HL-60 (cell line): ENCODE measurements around the gene NIP7.
"Not testable (repeated sequence)": the region's sequence is repeated elsewhere in the genome, so short reads cannot be mapped to it uniquely, and the experiment has no call there.

ENCODE experiments used
- DNase-seq, 2 experiments: peaks; one replicate each; pipeline ENCODE4 v3.0.0-alpha.2; 2010 to 2020; ENCODE audit warnings: low read depth in 1 of 2, low spot score in 1 of 2
- H3K27ac ChIP-seq: fragments of 250-450 bp; sonication (Bioruptor Pico); replicated peaks from 2 replicates; pipeline ENCODE4 v1.5.1; 2020; ENCODE audit warnings: mild to moderate bottlenecking, moderate library complexity
- H3K27me3 ChIP-seq: fragments of 250-450 bp; sonication (Bioruptor Pico); 2 replicates; pipeline ENCODE4 v1.5.1; 2021; ENCODE audit warnings: mild to moderate bottlenecking, moderate library complexity; ENCODE audit not compliant: insufficient read depth, poor library complexity, severe bottlenecking
- H3K4me3 ChIP-seq: replicated peaks from 2 replicates; pipeline ENCODE4 v1.5.1; 2011; ENCODE audit warnings: mild to moderate bottlenecking, control low read depth, low read length; ENCODE audit not compliant: insufficient read depth
- CTCF ChIP-seq: IDR thresholded peaks from one replicate; pipeline ENCODE4 v1.5.1; 2011; ENCODE audit warnings: low read length, control low read depth, inconsistent platforms; ENCODE audit not compliant: insufficient read depth
- GABPA ChIP-seq: IDR thresholded peaks from 2 replicates; pipeline ENCODE4 v1.6.1; 2012; ENCODE audit warnings: low read depth
- POLR2AphosphoS5 ChIP-seq: IDR thresholded peaks from 2 replicates; pipeline ENCODE4 v1.6.1; 2012; ENCODE audit warnings: low read depth
- REST ChIP-seq: IDR thresholded peaks from 2 replicates; pipeline ENCODE4 v1.6.1; 2012; ENCODE audit warnings: low read depth; ENCODE audit not compliant: insufficient replicate concordance
- SPI1 ChIP-seq: IDR thresholded peaks from 2 replicates; pipeline ENCODE4 v1.6.1; 2012; ENCODE audit warnings: low read depth, mild to moderate bottlenecking, borderline replicate concordance

NIP7 gene

GRCh38 chr16:69350536-69351133, 11.1 kb downstream of the NIP7 start:
- no peaks in the 10 kb centered on the region for H3K27me3 ChIP-seq
- DNase-seq = no peak
- TF ChIP-seq GABPA (no peak), POLR2AphosphoS5 (no peak), SPI1 (no peak), CTCF (no peak), REST (no peak)
- no peak overlapping the region for H3K4me3 ChIP-seq
- H3K27ac ChIP-seq = no peak overlapping the region

- Histone ChIP-seq H3K27me3 (no peaks in the 10 kb centered on the region), H3K27ac (no peak within 1 kb of the TSS), H3K4me3 (no peak within 1 kb of the TSS)
- DNase-seq = no peak
- TF ChIP-seq CTCF (no peak), GABPA (no peak), SPI1 (no peak), POLR2AphosphoS5 (no peak), REST (no peak)
Measured at GRCh38 chr16:69351309-69352027, 11.9 kb downstream of the NIP7 start, which contains the start of gene TMED6. TSS of gene TMED6 (minus strand) at chr16:69351786. CDS start at chr16:69351753, 33 bp downstream.

GRCh38 chr16:69360070-69360469, 20.5 kb downstream of the NIP7 start:
- not testable (repeated sequence) for H3K27ac ChIP-seq, H3K27me3 ChIP-seq, H3K4me3 ChIP-seq, DNase-seq

GRCh38 chr16:69363281-69363717, 23.7 kb downstream of the NIP7 start:
- DNase-seq = no peak
- no peak for TF ChIP-seq SPI1
- TF ChIP-seq GABPA = no peak
- no peak for TF ChIP-seq REST
- no peak for TF ChIP-seq POLR2AphosphoS5
- TF ChIP-seq CTCF = no peak
- no peak overlapping the region for H3K27ac ChIP-seq
- H3K27me3 ChIP-seq = no peaks in the 10 kb centered on the region
- H3K4me3 ChIP-seq = no peak overlapping the region
